Peyer's patch (tissue), 4 donors: ENCODE measurements around the gene TRAPPC10. TPM values are rescaled to one million over a fixed set of nuclear protein-coding genes. Genes with fewer than 3 reads are reported as not detected.

ENCODE experiments used
- DNase-seq, 3 donors: peaks; one replicate each; pipeline ENCODE4 v3.0.0-alpha.2; 2017 to 2019
- H3K27ac ChIP-seq, 4 donors: fragments of 200-600 bp; sonication (generic); one replicate each; pipeline ENCODE4 v1.5.1; 2016 to 2019
- H3K27me3 ChIP-seq, 2 donors: fragments of 200-600 bp; sonication (generic); one replicate each; pipeline ENCODE4 v1.5.1; 2019
- H3K36me3 ChIP-seq, 3 donors: fragments of 200-600 bp; sonication (generic); one replicate each; pipeline ENCODE4 v1.5.1; 2016 to 2019
- H3K4me1 ChIP-seq, 4 donors: fragments of 200-600 bp; sonication (generic); one replicate each; pipeline ENCODE4 v1.5.1; 2016 to 2019
- H3K4me3 ChIP-seq, 4 donors: fragments of 200-600 bp; sonication (generic); 1 replicate in 3 of 4; 2 replicates in 1 of 4; pipeline ENCODE4 v1.5.1; 2016 to 2019; ENCODE audit warnings: mild to moderate bottlenecking in 1 of 4
- H3K9me3 ChIP-seq, 4 donors: fragments of 200-600 bp; sonication (generic); one replicate each; pipeline ENCODE4 v1.5.1; 2016 to 2019; ENCODE audit warnings: mild to moderate bottlenecking in 1 of 4
- CTCF ChIP-seq, 6 experiments: fragments of 450-650 bp in 4 of 6; fragments of 200-600 bp in 2 of 6; sonication (generic) in 1 of 6; IDR thresholded peaks; one replicate each; pipeline ENCODE4 v1.5.1; 2017 to 2019; ENCODE audit warnings: antibody characterized with exemption in 6 of 6, mild to moderate bottlenecking in 3 of 6, moderate library complexity in 1 of 6
- POLR2A ChIP-seq, 2 donors: fragments of 450-650 bp; IDR thresholded peaks; one replicate each; pipeline ENCODE4 v1.5.1; 2017; ENCODE audit warnings: antibody characterized with exemption in 2 of 2, mild to moderate bottlenecking in 2 of 2, moderate library complexity in 2 of 2
- total RNA-seq, 4 donors: library from RNA; depleted of rRNA; stranded (reverse); fragments of >200 nt; gene quantifications; one replicate each; pipeline ENCODE4 v1.1.0, GENCODE V29; 2016

The TRAPPC10 gene
- total RNA-seq, 4 donors from 2014 or later = 62.2 to 153 (median 93.0) TPM

GRCh38 chr21:44000360-44000759 is 11.7 kb upstream of the TRAPPC10 start:
- no peak for TF ChIP-seq POLR2A (IDR thresholded peaks at IDR 0.05)
- TF ChIP-seq CTCF (IDR thresholded peaks at IDR 0.05) = no peak
- Histone ChIP-seq H3K27me3 (no peaks in the 10 kb centered on the region), H3K36me3 (no peaks in the 10 kb centered on the region), H3K4me1 (no peaks in the 10 kb centered on the region), H3K4me3 (no peak overlapping the region), H3K9me3 (no peaks in the 10 kb centered on the region), H3K27ac (no peak overlapping the region)
- peak in 1 of 3 donors; percentile 19 for DNase-seq

DNA sequence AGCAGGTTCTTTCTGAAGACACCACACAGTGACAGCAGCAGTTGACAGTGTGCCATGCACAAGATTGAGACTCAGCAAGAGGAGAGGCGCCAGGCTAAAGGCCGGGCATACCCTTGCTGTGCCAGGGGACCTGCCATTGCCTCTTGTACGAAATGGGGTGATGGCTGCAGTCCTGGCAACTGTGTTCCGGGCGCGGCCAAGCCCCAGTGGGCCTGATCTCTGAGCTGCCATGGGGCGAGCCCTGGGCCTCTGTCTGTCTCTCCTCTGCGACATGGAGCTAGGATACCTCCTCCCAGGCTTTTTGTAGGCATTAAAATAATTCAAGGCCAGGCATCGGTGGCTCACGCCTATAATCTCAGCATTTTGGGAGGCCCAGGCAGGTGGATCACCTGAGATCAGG is 9.6 kb upstream of the TRAPPC10 start:
- no peaks in the 10 kb centered on the region for H3K36me3 ChIP-seq
- no peak overlapping the region for H3K27ac ChIP-seq
- DNase-seq = peak in 1 of 3 donors; percentile 25
- no peaks in the 10 kb centered on the region for H3K27me3 ChIP-seq
- no peaks in the 10 kb centered on the region for H3K4me1 ChIP-seq
- no peaks in the 10 kb centered on the region for H3K9me3 ChIP-seq
- H3K4me3 ChIP-seq = no peak overlapping the region
- TF ChIP-seq POLR2A (IDR thresholded peaks at IDR 0.05) (no peak), CTCF (IDR thresholded peaks at IDR 0.05) (no peak)

DNA sequence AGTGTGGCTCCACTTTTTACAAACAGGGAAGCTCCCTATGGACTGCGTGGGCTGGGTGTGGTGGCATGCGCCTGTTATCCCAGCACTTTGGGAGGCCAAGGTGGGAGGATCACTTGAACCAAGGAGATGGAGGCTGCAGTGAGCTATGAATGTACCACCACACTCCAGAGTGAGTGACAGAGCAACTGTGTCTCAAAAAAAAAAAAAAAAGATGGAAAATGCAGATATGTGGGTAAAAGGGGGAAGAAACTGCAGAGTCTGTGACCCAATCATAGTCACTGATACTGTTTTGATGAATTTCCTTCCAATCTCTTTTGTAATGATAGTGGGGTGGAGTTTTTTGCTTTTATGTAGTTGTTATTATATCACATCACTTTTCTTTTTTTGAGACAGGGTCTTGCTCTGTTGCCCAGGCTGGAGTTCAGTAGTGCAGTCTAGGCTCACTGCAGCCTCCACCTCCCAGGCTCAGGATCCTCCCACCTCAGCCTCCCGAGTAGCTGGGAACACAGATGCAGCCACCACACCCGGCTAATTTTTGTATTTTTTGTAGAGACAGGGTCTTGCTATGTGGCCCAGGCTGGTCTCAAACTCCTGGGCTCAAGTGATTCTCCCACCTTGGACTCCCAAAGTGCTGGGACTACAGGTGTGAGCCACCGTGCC is 8.7 kb upstream of the TRAPPC10 start:
- no peaks in the 10 kb centered on the region for H3K36me3 ChIP-seq
- no peaks in the 10 kb centered on the region for H3K9me3 ChIP-seq
- TF ChIP-seq CTCF (IDR thresholded peaks at IDR 0.05) (no peak), POLR2A (IDR thresholded peaks at IDR 0.05) (no peak)
- peak in 1 of 3 donors; percentile 15 for DNase-seq
- H3K27me3 ChIP-seq = no peaks in the 10 kb centered on the region
- H3K27ac ChIP-seq = no peak overlapping the region
- no peaks in the 10 kb centered on the region for H3K4me1 ChIP-seq
- H3K4me3 ChIP-seq = no peak overlapping the region

DNA sequence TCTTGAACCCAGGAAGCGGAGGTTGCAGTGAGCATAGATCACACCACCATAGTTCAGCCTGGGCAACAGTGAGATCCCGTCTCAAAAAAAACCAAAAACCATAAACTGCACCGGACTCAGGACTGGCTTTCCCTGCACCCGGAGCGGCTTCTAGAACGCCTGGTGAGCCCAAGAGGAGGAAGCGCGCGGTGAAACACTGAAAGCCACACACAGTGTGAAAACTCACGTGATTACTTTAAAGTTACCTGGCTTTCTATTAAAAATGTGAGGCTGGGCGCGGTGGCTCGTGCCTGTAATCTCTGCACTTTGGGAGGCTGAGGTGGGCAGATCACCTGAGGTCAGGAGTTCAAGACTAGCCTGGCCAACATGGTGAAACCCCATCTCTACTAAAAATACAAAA is 7.0 kb upstream of the TRAPPC10 start:
- no peaks in the 10 kb centered on the region for H3K4me1 ChIP-seq
- TF ChIP-seq POLR2A (IDR thresholded peaks at IDR 0.05) = no peak
- no peak for TF ChIP-seq CTCF (IDR thresholded peaks at IDR 0.05)
- H3K9me3 ChIP-seq = no peaks in the 10 kb centered on the region
- peak in 1 of 3 donors; percentile 19 for DNase-seq
- H3K27me3 ChIP-seq = no peaks in the 10 kb centered on the region
- no peak overlapping the region for H3K27ac ChIP-seq
- H3K36me3 ChIP-seq = no peaks in the 10 kb centered on the region
- H3K4me3 ChIP-seq = no peak overlapping the region

GRCh38 chr21:44005593-44005992 is 6.5 kb upstream of the TRAPPC10 start:
- no peaks in the 10 kb centered on the region for H3K27me3 ChIP-seq
- no peak for TF ChIP-seq CTCF (IDR thresholded peaks at IDR 0.05)
- no peak for TF ChIP-seq POLR2A (IDR thresholded peaks at IDR 0.05)

More at GRCh38 chr21:44005593-44005992, 6.5 kb upstream of the TRAPPC10 start:
- no peaks in the 10 kb centered on the region for H3K9me3 ChIP-seq
- no peaks in the 10 kb centered on the region for H3K4me1 ChIP-seq
- peak overlapping the region in 1 of 4 donors; percentile 38 for H3K27ac ChIP-seq
- DNase-seq = peak in 1 of 3 donors; percentile 7
- H3K36me3 ChIP-seq = no peaks in the 10 kb centered on the region
- no peak overlapping the region for H3K4me3 ChIP-seq
